Gastrocnemius medialis (tissue), 4 donors: ENCODE results near the gene SEH1L. TPM values are rescaled to one million over a fixed set of nuclear protein-coding genes. Genes with fewer than 3 reads are reported as not detected.
A peak's percentile ranks its signal among the peaks of the same experiment; 100 is the strongest.

Experiments used
- ATAC-seq, 2 donors: fragments of 150-250 bp; one replicate each; pipeline ENCODE4 v1.9.1; 2016
- DNase-seq, 2 donors: peaks; one replicate each; pipeline ENCODE4 v3.0.0-alpha.2; 2019
- H3K27ac ChIP-seq, 4 donors: fragments of 200-600 bp; sonication (generic); 1 replicate in 1 of 4; 2 replicates in 3 of 4; pipeline ENCODE4 v1.5.1; 2016 to 2018; ENCODE audit warnings: mild to moderate bottlenecking in 2 of 4, moderate library complexity in 1 of 4
- H3K27me3 ChIP-seq, 3 donors: fragments of 200-600 bp; sonication (generic) in 2 of 3; 1 replicate in 1 of 3; 2 replicates in 2 of 3; pipeline versions ENCODE4 v1.5.1 to v1.6.0; 2016 to 2019; ENCODE audit warnings: mild to moderate bottlenecking in 1 of 3, moderate library complexity in 1 of 3
- H3K36me3 ChIP-seq, 2 donors: fragments of 200-600 bp; sonication (generic) in 1 of 2; one replicate each; pipeline ENCODE4 v1.5.1; 2017 to 2018
- H3K4me1 ChIP-seq, 2 donors: fragments of 200-600 bp; sonication (generic) in 1 of 2; one replicate each; pipeline ENCODE4 v1.5.1; 2016 to 2017; ENCODE audit warnings: mild to moderate bottlenecking in 2 of 2
- H3K4me3 ChIP-seq, 4 donors: fragments of 200-600 bp; sonication (generic) in 3 of 4; 1 replicate in 1 of 4; 2 replicates in 3 of 4; pipeline ENCODE4 v1.5.1; 2016 to 2019; ENCODE audit warnings: mild to moderate bottlenecking in 2 of 4
- H3K9me3 ChIP-seq, 3 donors: fragments of 200-600 bp; sonication (generic) in 2 of 3; 1 replicate in 1 of 3; 2 replicates in 2 of 3; pipeline ENCODE4 v1.5.1; 2016 to 2019
- POLR2A ChIP-seq, 2 donors: fragments of 450-650 bp; IDR thresholded peaks; one replicate each; pipeline ENCODE4 v1.6.1; 2017; ENCODE audit warnings: antibody characterized with exemption in 2 of 2, mild to moderate bottlenecking in 2 of 2, moderate library complexity in 2 of 2
- in situ Hi-C, 4 donors: fragments of 200-750 bp; cut with MboI; loops; one replicate each; pipeline versions ENCODE4 v1.15.0 to v1.8.0; 2017; ENCODE audit warnings: low sequenced_read_pairs in 4 of 4
- intact Hi-C: fragments of 100-400 bp; cut with DNase I; formaldehyde crosslinking; loops from one replicate; pipeline ENCODE4 v1.15.1; 2023; ENCODE audit warnings: low total_unique reads
- total RNA-seq, 4 donors: library from RNA; depleted of rRNA; stranded (reverse); fragments of >200 nt; gene quantifications; one replicate each; pipeline versions ENCODE4 v1.1.0 to v1.2.3, GENCODE V29; 2016
- TF ChIP-seq, protein P1 (sequence below), 5 experiments: fragments of 450-650 bp in 3 of 5; fragments of 200-600 bp in 2 of 5; sonication (generic) in 2 of 5; IDR thresholded peaks in 4 of 5; conservative IDR thresholded peaks in 1 of 5; 1 replicate in 4 of 5; 2 replicates in 1 of 5; pipeline ENCODE4 v1.5.1; 2016 to 2019; ENCODE audit warnings: antibody characterized with exemption in 5 of 5, mild to moderate bottlenecking in 3 of 5, moderate library complexity in 3 of 5

The SEH1L gene
- total RNA-seq, 4 donors from 2014 or later = 19.8 to 29.9 (median 28.2) TPM

DNA sequence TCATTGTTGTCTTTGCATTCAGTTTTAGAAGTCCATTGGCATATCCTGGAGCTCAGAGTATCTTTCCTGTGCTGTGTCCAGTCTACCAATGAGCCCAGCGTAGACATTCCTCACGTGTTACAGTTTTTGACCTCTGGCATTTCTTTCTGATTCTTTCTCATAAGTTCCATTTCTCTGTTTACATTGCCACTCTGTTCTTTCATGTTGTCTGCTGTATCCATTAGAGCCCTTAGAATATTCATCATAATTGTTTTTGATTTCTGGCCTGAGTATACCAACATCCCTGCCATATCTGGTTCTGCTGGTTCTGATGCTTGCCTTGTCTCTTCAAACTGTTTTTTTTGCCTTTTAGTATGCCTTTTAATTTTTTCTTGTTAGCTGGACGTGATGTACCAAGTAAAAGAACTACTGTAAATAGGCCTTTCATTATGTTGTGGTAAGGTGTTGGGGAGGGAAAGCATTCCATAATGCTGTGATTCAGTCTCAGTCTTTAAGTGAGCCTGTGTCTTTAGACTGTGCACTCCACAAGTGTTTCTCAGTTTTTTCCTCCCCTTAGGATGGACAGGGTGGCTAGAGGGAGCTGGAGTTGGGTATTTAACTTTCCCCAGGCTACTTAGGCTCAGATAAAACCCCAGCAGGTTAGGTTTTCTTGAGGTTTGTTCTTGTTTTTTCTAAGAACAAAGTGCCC, 78.9 kb downstream of the SEH1L start:
- Histone ChIP-seq H3K27ac (no peak overlapping the region), H3K4me1 (peaks cover 0 to 6% of the 10 kb centered on the region in 2 donors), H3K36me3 (peaks cover 0 to 25% of the 10 kb centered on the region in 2 donors), H3K4me3 (no peak overlapping the region), H3K9me3 (no peaks in the 10 kb centered on the region), H3K27me3 (no peaks in the 10 kb centered on the region)
- in situ Hi-C loops (no loop called here), intact Hi-C loops (no loop called here)
- DNase-seq (no peak), ATAC-seq (no peak)
- no peak for TF ChIP-seq POLR2A (IDR thresholded peaks at IDR 0.05)
- TF ChIP-seq, protein P1, sequence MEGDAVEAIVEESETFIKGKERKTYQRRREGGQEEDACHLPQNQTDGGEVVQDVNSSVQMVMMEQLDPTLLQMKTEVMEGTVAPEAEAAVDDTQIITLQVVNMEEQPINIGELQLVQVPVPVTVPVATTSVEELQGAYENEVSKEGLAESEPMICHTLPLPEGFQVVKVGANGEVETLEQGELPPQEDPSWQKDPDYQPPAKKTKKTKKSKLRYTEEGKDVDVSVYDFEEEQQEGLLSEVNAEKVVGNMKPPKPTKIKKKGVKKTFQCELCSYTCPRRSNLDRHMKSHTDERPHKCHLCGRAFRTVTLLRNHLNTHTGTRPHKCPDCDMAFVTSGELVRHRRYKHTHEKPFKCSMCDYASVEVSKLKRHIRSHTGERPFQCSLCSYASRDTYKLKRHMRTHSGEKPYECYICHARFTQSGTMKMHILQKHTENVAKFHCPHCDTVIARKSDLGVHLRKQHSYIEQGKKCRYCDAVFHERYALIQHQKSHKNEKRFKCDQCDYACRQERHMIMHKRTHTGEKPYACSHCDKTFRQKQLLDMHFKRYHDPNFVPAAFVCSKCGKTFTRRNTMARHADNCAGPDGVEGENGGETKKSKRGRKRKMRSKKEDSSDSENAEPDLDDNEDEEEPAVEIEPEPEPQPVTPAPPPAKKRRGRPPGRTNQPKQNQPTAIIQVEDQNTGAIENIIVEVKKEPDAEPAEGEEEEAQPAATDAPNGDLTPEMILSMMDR (IDR thresholded peaks at IDR 0.05 in 4 of 5, conservative IDR thresholded peaks at IDR 0.05 in 1 of 5) = no peak

DNA sequence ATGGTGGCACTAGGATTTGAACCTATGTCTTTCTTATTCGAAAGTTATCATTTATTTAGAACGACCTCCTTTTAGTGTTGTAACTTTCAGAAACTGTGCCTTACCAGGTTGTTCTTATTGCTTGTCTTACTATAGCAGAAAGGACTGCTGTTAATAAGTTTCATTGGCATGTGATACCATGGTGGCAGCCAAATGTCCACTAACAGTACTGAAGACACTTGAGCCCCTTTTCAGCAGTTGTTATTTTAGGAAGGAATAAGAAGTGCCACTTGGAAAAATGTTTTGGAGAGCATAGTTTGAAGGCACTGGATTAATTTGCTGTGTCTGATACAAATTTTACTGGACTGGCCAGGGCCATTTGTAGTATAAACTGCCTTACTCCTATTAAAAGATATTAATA, 81.1 kb downstream of the SEH1L start:
- intact Hi-C loops (no loop called here), in situ Hi-C loops (no loop called here)
- DNase-seq (no peak), ATAC-seq (peak in 1 of 2 donors; percentile 56)
- H3K4me1 ChIP-seq = peaks cover 0 to 6% of the 10 kb centered on the region in 2 donors
- no peaks in the 10 kb centered on the region for H3K27me3 ChIP-seq
- no peak for TF ChIP-seq POLR2A (IDR thresholded peaks at IDR 0.05)
- TF ChIP-seq, protein P1 (IDR thresholded peaks at IDR 0.05 in 4 of 5, conservative IDR thresholded peaks at IDR 0.05 in 1 of 5) = no peak
- H3K27ac ChIP-seq = peak overlapping the region in 3 of 4 donors; percentile 6 to 30 (median 8)
- H3K4me3 ChIP-seq = no peak overlapping the region
- no peaks in the 10 kb centered on the region for H3K9me3 ChIP-seq
- peaks cover 0 to 25% of the 10 kb centered on the region in 2 donors for H3K36me3 ChIP-seq

DNA sequence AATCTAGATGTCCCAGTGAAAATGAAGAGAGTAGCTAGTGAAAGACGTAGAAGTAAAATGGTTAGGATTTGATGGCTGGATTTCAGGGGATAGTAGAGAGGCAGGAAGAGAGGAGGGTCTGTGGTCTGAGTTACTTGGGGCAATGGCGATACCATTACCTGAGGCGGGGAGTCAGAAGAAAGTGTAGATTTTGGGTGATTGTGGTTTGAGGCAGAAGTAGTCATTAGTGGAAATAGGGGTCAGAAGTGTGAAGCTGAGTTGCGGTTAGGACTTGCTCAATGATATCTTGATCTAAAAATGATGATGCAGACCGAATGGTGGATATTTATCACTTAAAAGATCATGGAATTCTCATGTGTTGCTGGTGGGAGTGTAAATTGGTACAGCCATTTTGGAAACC, 84.4 kb downstream of the SEH1L start:
- H3K27me3 ChIP-seq = no peaks in the 10 kb centered on the region
- TF ChIP-seq, protein P1 (IDR thresholded peaks at IDR 0.05 in 4 of 5, conservative IDR thresholded peaks at IDR 0.05 in 1 of 5) = no peak
- TF ChIP-seq POLR2A (IDR thresholded peaks at IDR 0.05) = no peak
- in situ Hi-C loops (no loop called here), intact Hi-C loops (no loop called here)
- peaks cover 0 to 6% of the 10 kb centered on the region in 2 donors for H3K4me1 ChIP-seq
- H3K27ac ChIP-seq = no peak overlapping the region
- no peaks in the 10 kb centered on the region for H3K9me3 ChIP-seq
- DNase-seq (no peak), ATAC-seq (no peak)
- H3K36me3 ChIP-seq = peaks cover 0 to 6% of the 10 kb centered on the region in 2 donors
- H3K4me3 ChIP-seq = no peak overlapping the region

DNA sequence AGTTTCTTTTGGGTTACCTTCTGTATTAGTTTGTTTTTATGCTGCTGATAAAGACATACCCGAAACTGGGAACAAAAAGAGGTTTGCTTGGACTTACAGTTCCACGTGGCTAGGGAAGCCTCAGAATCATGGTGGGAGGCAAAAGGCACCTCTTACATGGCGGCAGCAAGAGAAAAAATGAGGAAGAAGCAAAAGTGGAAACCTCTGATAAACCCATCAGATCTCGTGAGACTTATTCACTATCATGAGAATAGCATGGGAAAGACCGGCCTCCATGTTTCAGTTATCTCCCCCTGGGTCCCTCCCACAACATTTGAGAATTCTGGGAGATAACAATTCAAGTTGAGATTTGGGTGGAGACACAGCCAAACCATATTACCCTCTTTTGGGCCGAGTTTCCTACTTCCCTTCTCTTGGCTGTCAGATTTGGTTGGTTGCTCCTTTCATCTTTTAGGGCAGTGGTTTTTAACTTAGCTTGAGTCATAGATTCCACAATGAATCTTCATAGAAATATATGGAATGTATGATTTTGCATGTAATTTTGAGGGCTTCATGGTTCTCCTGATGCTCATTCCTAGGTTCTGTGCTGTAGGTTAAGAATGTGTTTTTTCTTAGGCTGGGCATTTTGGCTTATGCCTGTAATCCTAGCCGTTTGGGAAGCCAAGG, 87.6 kb downstream of the SEH1L start:
- H3K36me3 ChIP-seq = peaks cover 0 to 11% of the 10 kb centered on the region in 2 donors
- no peak for TF ChIP-seq POLR2A (IDR thresholded peaks at IDR 0.05)
- TF ChIP-seq, protein P1 (IDR thresholded peaks at IDR 0.05 in 4 of 5, conservative IDR thresholded peaks at IDR 0.05 in 1 of 5) = no peak

More for the DNA sequence above, 87.6 kb downstream of the SEH1L start:
- in situ Hi-C loops (no loop called here), intact Hi-C loops (no loop called here)
- H3K27me3 ChIP-seq = no peaks in the 10 kb centered on the region
- DNase-seq (no peak), ATAC-seq (no peak)
- no peak overlapping the region for H3K27ac ChIP-seq
- no peak overlapping the region for H3K4me3 ChIP-seq
- no peaks in the 10 kb centered on the region for H3K4me1 ChIP-seq
- no peaks in the 10 kb centered on the region for H3K9me3 ChIP-seq
